ENCODE measurements around the gene CEMP1.

The CEMP1 gene

DNA sequence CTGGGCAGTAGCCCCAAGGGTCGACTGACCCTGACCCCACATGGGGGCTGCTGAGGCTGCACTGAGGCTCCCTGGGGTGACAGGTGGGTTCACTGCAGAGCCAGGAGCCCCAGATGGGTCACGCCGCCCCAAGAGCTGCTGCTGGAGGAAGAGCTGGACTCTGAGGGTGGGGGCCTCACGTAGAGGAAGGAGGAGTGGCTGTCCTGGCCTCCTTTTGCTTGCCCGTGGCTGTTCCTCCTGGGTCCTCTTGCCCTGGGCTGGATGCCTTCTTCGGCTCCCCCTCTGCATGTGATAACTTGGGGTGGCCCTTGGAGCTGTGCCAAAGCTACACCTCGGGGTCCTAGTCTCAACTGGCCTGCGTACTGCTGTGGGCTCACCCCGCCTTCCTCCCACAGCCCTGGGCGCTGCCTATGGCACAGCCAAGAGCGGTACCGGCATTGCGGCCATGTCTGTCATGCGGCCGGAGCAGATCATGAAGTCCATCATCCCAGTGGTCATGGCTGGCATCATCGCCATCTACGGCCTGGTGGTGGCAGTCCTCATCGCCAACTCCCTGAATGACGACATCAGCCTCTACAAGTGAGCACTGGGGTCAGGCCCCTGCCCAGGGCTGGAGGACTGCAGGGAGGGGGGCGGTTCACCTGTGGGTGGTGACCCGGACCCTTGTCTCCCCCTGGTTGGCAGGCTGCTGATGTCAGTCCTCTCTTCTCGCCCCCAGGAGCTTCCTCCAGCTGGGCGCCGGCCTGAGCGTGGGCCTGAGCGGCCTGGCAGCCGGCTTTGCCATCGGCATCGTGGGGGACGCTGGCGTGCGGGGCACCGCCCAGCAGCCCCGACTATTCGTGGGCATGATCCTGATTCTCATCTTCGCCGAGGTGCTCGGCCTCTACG is 12.1 kb downstream of the CEMP1 start:
- no peak for DNase-seq (ENCODE audit: low read depth)

DNA sequence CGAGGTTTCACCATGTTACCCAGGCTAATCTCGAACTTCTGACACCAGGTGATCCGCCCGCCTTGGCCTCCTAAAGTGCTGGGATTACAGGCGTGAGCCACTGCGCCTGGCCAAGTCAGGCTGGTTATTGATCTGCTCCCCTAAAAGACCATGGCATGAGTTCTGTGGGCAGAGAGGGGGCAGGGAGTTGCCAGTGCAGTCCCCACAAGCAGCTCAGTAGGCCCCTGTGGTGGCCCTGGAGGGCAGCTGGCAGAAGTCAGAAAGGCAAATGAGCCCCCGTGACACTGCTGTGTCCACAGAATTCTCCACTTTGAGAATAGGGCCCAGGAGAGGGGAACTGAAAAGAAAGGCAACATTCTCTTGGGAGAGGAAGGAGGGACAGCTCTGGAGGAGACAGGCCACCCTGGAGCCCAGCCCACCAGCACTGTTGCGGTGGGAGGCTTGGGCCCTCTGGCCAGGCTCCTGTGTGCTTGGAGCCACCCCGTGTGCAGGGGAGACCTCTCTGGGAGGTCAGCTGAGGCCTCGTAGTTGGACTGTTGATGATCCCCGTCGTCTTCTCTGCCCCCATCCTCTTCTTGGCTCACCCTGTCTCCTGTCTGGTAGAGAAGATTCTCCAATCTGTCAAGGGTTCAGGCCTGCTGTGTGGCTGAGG is 13.1 kb downstream of the CEMP1 start:
- no peak for DNase-seq (ENCODE audit: low read depth)

DNA sequence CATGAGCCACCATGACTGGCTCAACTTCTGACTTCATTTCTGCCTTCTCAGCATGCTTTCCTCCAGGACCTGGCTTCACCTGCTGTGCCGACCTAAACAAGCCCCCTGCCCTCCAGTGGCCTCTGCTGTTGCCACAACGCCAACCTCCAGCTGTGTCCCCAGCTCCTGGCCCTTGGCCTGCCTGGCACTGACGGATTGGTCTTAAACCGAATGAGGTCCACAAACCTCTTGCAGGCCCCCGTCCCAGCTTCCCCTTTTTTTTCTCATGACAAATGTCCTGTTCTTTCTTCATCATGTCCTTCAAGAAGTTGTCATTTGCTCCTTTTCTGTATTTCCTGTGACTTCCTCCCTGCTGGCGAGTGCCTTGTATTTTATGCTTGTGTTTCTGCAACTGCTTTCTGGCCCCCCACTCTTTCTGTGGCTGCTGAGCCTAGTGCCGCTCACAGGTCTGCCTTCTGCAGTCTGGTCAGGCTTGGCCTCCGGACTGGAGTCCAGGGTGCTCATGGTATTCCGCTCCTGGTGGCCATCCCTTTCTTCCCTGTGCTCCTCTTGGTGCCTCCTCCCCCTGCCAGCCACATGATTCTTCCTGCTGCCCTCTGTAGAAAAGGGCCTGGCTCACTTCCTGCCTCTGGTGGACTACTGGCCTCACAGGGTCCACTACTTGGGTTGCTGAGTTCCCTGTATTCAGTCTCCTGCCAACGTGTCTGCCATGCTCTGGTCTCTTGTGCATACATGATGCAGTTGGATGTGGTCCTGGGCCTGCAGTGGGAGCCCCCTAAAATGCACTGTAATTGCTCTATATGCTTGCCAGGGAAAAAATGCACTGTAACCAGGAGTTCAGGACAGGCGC is 14.6 kb downstream of the CEMP1 start:
- DNase-seq (ENCODE audit: low read depth), result no peak

DNA sequence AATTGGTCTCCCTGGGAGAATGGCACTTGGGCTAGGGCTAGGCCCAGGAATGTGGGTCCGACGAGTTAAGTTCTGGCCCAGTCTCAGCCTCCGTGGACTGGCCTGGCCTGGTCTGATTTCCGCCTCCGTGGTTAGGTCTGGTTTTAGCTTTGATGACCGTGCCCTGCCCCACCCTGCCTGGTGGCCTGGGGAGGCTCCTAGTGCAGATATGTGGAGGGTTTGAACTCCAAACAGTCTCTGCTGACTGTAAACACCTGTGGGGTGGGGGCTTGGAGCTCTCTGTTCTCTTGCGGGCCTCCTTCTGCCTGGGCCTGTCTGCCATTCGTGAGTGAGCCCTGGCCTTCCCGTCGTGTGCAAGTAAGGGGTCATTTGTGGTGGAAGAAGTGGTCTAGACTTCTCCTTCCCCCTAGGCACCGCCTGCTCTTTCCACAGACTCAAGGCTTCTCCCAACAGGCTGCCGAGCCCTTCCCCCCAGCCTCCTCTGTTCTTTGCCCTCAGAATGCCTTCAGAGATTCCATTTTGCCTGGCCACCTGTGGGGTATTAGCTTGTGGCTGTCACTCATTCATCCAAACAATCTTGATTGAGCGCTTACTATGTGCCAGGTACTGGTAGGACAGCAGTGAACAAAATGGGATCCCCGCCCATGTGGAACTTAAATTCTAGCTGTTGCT is 15.9 kb downstream of the CEMP1 start:
- DNase-seq (ENCODE audit: low read depth), result no peak

- peak; percentile 28 for DNase-seq (ENCODE audit: low read depth)
Observed at GRCh38 chr16:2514333-2515179, 16.7 kb downstream of the CEMP1 start.

- peak; percentile 86 for DNase-seq (ENCODE audit: low read depth)
Observed at GRCh38 chr16:2513405-2514332, 17.5 kb downstream of the CEMP1 start, which contains the start of gene ATP6V0C. Gene ATP6V0C (plus strand): TSS chr16:2513952. CDS start chr16:2514104, 152 bp downstream.

- DNase-seq (ENCODE audit: low read depth), result no peak
Observed at GRCh38 chr16:2512735-2513404, 18.3 kb downstream of the CEMP1 start.

GRCh38 chr16:2511996-2512734 is 19.0 kb downstream of the CEMP1 start:
- DNase-seq (ENCODE audit: low read depth), result no peak

GRCh38 chr16:2511128-2511800 is 19.9 kb downstream of the CEMP1 start:
- DNase-seq (ENCODE audit: low read depth), result no peak

DNA sequence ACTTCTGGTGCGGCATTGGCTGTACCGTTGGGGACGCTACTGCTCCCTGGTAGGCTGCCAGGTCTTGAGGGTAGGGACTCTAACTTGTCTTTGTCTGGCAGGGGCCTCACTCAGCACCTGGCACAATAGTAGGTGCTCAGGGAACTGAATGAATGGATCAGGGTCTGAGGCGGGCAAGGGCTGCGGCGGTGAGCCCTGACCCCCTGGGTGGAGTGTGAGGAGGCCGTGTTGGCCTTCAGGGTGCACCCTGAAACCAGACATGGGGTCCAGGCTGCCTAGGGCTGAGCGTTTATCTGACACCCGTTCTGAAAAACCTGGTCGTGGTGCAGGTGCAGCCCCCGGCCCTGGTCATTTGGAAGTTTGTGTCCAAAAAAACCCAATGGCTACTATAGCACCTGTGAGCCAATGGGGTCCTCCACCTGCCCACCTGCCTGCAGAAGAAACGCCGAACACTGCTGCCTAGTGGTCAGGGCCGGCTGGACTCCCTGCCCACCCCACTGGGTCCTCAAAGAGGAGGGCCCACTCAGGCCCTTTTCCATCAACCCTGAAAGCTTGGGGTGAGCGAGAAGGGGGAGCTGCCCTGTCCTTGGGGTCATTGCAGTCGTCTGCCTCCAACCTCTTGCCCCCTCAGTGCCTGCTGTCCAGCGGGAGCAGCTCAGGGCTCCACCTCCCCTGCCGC is 22.3 kb downstream of the CEMP1 start:
- no peak for DNase-seq (ENCODE audit: low read depth)

DNA sequence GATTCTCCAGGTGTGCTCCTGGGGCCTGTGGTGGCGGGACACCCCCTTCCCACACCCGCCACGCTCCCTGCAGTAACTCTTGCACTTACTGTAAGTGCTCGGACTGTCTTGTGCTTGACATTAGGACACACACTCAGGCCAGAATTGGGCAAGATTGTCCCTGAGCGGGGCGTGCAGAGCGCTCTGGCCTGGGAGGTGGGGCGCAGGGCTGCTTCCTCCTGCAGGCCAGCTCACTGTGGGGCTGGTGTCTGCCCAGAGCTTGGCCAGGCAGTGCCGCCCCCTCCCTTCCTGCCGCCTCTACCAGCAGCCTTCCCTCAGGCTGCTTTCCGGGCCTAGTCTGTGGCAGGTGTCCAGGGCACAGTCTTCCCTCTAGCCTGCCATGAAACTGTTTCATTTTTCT is 23.5 kb downstream of the CEMP1 start:
- DNase-seq (ENCODE audit: low read depth), result no peak

DNA sequence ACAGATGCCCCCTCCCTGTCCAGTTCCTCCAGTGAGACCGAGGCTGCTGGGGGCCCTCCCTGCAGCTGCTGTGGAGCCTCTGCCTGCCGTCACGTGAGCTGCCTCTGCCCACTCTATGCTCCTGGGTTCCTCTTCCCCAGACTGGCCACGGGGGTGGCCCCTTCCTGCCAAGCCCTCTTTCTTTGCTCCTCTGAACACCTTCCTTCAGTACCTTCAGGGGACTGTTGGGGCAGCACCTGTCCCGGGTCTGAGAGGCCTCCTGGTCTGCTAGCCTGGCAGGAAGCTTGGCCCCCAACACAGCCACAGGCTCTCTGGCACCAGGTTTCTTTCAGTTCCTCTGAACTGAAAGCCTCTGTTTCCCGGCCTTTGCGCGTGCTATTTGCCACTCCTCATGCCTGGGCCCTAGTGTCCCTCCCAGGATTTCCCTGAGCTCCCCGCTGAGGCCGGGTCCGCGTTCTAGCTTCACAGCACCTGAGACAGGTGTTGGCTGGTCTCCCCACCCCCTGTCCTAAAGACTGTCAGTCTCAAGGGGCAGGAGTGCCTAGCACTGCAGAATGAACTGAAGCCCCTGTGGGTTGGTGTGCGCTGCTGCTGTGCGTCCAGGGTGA is 24.1 kb downstream of the CEMP1 start:
- no peak for DNase-seq (ENCODE audit: low read depth)

DNA sequence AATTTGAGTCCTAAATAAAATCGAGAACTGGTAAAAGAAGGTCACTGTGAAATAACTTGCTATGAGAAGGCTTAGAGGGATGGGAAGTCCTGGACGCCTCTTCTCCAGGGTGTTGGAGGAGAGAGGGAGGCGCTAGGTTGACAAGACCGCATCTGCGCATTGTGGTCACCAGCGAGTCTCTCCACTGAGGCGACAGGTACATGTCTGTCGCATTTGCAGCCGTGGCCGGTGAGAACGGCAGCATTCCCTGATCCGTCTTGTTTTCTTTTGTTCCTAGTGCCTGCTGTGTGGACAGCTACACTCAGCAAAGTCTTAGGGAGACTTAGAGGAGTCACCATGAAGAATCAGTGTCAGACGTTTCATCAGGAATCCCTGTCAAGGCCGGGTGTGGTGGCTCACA is 25.5 kb downstream of the CEMP1 start:
- no peak for DNase-seq (ENCODE audit: low read depth)

GRCh38 chr16:2501946-2502895 is 29.0 kb downstream of the CEMP1 start:
- no peak for DNase-seq (ENCODE audit: low read depth)

GRCh38 chr16:2500918-2501750 is 30.1 kb downstream of the CEMP1 start:
- peak; percentile 70 for DNase-seq (ENCODE audit: low read depth)

All from activated T-helper 9 cell treated with anti-CD3 and anti-CD28 coated beads, Interleukin-2, amount 50 U/mL, for 16 hours (primary cell).